ENCODE measurements around the gene CCDC3.

GRCh38 chr10:12960334-12960898 is 41.1 kb downstream of the CCDC3 start:
- TF ChIP-seq, protein P1, sequence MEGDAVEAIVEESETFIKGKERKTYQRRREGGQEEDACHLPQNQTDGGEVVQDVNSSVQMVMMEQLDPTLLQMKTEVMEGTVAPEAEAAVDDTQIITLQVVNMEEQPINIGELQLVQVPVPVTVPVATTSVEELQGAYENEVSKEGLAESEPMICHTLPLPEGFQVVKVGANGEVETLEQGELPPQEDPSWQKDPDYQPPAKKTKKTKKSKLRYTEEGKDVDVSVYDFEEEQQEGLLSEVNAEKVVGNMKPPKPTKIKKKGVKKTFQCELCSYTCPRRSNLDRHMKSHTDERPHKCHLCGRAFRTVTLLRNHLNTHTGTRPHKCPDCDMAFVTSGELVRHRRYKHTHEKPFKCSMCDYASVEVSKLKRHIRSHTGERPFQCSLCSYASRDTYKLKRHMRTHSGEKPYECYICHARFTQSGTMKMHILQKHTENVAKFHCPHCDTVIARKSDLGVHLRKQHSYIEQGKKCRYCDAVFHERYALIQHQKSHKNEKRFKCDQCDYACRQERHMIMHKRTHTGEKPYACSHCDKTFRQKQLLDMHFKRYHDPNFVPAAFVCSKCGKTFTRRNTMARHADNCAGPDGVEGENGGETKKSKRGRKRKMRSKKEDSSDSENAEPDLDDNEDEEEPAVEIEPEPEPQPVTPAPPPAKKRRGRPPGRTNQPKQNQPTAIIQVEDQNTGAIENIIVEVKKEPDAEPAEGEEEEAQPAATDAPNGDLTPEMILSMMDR (IDR thresholded peaks at IDR 0.05), result no peak
- TF ChIP-seq POLR2A (IDR thresholded peaks at IDR 0.05) (no peak), POLR2AphosphoS5 (IDR thresholded peaks at IDR 0.05) (no peak)

Measured in sigmoid colon (tissue), 4 donors.